ENCODE results near the gene ZNF521. TPM values are rescaled to one million over a fixed set of nuclear protein-coding genes. Genes with fewer than 3 reads are reported as not detected.
A peak's percentile ranks its signal among the peaks of the same experiment; 100 is the strongest.

ZNF521 gene
- total and polyA plus RNA-seq, 8 donors: 0.80 to 290 (median 11.1) TPM

DNA sequence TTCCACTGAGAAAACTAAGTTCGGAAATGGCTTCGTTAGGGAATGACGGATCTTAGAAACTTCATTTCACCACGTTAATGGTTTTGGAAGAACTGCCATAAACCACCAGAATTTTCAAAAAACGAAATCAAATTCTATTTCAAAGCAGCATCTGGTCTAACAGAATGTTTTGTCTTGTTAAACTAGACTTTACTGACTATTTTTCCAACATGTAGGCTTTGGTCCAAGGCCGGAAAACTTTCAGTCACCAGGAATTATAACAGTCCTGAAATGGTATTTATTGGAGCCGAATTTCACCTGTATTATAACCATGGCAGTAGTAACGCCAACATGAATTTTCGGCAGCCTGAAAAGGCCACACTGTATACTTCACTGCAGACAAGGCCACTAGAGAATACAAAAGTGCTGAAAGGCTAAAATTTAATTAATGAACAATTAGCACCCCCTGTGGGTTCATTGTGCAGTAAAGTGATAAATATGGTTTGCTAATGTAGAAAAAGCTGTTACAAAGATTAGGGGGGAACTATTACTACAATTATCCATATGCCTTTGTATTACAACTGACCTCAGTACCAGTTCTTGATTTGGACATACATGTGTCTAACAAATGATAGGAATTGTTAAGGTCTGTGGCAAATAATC lies 116.4 kb downstream of the ZNF521 start:
- H3K4me3 ChIP-seq: no peak overlapping the region
- H3K9me3 ChIP-seq: no peaks in the 10 kb centered on the region
- WGBS, 5 donors: 66 to 89% (median 74%) methylated on average over 9 of the region's 9 CpGs
- TF ChIP-seq POLR2AphosphoS5 (IDR thresholded peaks at IDR 0.05): no peak
- TF ChIP-seq EP300 (IDR thresholded peaks at IDR 0.05): no peak
- TF ChIP-seq POLR2A (IDR thresholded peaks at IDR 0.05): no peak
- TF ChIP-seq, protein P1, sequence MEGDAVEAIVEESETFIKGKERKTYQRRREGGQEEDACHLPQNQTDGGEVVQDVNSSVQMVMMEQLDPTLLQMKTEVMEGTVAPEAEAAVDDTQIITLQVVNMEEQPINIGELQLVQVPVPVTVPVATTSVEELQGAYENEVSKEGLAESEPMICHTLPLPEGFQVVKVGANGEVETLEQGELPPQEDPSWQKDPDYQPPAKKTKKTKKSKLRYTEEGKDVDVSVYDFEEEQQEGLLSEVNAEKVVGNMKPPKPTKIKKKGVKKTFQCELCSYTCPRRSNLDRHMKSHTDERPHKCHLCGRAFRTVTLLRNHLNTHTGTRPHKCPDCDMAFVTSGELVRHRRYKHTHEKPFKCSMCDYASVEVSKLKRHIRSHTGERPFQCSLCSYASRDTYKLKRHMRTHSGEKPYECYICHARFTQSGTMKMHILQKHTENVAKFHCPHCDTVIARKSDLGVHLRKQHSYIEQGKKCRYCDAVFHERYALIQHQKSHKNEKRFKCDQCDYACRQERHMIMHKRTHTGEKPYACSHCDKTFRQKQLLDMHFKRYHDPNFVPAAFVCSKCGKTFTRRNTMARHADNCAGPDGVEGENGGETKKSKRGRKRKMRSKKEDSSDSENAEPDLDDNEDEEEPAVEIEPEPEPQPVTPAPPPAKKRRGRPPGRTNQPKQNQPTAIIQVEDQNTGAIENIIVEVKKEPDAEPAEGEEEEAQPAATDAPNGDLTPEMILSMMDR (IDR thresholded peaks at IDR 0.05): no peak
- DNase-seq: no peak
- H3K27ac ChIP-seq: no peak overlapping the region
- H3K36me3 ChIP-seq: no peaks in the 10 kb centered on the region
- peaks cover 0 to 43% (median 14%) of the 10 kb centered on the region in 4 donors for H3K4me1 ChIP-seq
- intact Hi-C loops (cut with DNase I; ENCODE audit: low total_unique reads): no loop called here
- H3K27me3 ChIP-seq: no peaks in the 10 kb centered on the region

DNA sequence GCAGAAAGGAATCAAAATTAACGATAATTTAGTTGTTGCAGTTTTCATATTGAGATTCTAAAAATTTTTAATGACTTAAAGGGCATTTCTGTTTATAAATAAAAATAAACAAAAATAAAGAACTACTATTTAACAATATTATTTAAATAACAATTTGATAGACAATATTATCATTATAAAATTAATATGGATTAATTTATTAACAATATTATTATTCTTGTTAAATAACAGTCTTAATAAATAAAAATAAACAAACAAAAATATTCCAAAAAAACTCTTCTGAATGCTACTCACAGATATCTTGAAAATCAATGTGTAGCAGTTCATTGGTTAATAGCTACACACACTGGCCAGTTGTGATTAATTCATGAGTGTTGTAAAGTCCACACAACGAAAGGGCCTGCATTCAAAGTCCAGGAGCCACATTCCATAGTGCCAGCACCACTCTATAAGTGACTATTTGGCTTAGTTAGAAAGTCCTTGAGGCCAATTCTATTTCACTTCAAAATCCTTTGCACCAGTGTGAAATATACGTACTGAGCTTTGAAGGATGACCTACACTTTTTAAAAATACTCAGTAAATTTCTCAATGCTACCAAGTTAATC lies 117.1 kb downstream of the ZNF521 start:
- Histone ChIP-seq H3K27me3 (no peaks in the 10 kb centered on the region), H3K4me1 (peaks cover 0 to 50% (median 17%) of the 10 kb centered on the region in 4 donors), H3K9me3 (no peaks in the 10 kb centered on the region), H3K4me3 (no peak overlapping the region), H3K27ac (no peak overlapping the region), H3K36me3 (no peaks in the 10 kb centered on the region)
- intact Hi-C loops (cut with DNase I; ENCODE audit: low total_unique reads): no loop called here
- TF ChIP-seq, protein P1 (IDR thresholded peaks at IDR 0.05): no peak
- no peak for TF ChIP-seq EP300 (IDR thresholded peaks at IDR 0.05)
- no peak for TF ChIP-seq POLR2AphosphoS5 (IDR thresholded peaks at IDR 0.05)
- TF ChIP-seq POLR2A (IDR thresholded peaks at IDR 0.05): no peak
- DNase-seq: no peak
- 73 to 82% (median 77%) methylated on average over 3 of the region's 3 CpGs for WGBS, 5 donors

DNA sequence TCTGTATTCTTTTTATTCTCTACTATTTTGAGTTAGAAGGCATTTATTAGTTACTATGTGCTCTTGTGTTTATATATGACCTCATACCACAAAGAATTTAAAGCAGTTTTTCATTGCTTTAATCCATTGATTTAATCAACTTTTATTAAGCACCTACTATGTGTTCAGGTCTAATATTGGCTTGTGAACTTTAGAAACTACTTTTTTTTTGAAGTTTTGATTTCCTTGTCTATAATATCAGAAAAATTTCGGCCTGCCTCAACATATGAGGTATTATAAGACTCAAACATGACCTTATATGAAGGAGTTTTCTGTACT lies 117.7 kb downstream of the ZNF521 start:
- Histone ChIP-seq H3K27ac (peak overlapping the region in 3 of 5 donors; percentile 45 to 59 (median 47)), H3K27me3 (no peaks in the 10 kb centered on the region), H3K4me3 (no peak overlapping the region), H3K36me3 (no peaks in the 10 kb centered on the region), H3K4me1 (peaks cover 0 to 48% (median 18%) of the 10 kb centered on the region in 4 donors), H3K9me3 (no peaks in the 10 kb centered on the region)
- TF ChIP-seq POLR2A (IDR thresholded peaks at IDR 0.05) (no peak), EP300 (IDR thresholded peaks at IDR 0.05) (no peak), POLR2AphosphoS5 (IDR thresholded peaks at IDR 0.05) (no peak)
- TF ChIP-seq, protein P1 (IDR thresholded peaks at IDR 0.05): no peak
- WGBS, 5 donors: 63 to 89% (median 78%) methylated on average over 1 of the region's 1 CpG
- DNase-seq: no peak
- intact Hi-C loops (cut with DNase I; ENCODE audit: low total_unique reads): no loop called here

DNA sequence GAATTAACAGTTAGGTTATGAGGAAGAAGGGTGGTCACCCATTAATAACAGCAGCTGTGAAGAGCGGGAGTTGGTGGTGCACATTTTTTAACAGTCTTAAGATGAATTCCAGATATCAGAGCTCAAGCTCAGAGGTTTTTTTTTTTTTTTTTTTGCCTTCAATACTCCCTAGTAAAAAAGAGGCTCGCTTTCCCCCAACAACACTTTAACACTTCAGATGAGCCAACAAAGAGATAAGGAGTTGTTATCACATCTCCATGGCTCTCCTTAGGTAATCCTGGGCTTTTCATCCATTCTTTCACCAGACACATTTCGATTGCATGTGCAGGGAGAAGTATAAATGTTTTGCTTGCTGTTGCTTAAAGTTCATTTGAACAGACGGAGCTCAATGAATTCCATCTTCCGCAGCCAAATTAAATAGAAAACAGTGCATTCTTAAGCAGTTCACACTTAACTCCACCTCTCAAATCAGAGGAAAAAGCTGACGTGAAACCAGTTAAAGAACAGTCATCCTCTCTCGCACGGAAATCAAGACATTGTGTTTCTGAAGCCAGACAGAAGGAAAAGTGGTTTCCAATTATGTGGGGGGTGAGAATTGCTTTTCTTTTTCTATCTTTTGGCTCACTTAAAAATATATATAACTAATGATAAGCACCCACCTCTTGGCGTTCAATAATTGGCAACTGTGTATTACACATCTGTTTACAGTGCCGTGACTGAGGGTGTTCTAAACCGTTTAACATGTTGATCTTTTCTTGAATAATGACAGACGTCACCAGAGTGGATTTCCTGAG lies 118.2 kb downstream of the ZNF521 start:
- intact Hi-C loops (cut with DNase I; ENCODE audit: low total_unique reads): no loop called here
- peak overlapping the region in 3 of 5 donors; percentile 45 to 59 (median 47) for H3K27ac ChIP-seq
- no peak overlapping the region for H3K4me3 ChIP-seq
- H3K27me3 ChIP-seq: no peaks in the 10 kb centered on the region
- peaks cover 0 to 47% (median 20%) of the 10 kb centered on the region in 4 donors for H3K4me1 ChIP-seq
- H3K9me3 ChIP-seq: no peaks in the 10 kb centered on the region
- TF ChIP-seq POLR2AphosphoS5 (IDR thresholded peaks at IDR 0.05): peak in 1 of 3 donors; percentile 29
- TF ChIP-seq, protein P1 (IDR thresholded peaks at IDR 0.05): no peak
- WGBS, 5 donors: 19 to 30% (median 23%) methylated on average over 12 of the region's 12 CpGs
- H3K36me3 ChIP-seq: no peaks in the 10 kb centered on the region
- peak in 1 of 2 donors; percentile 38 for DNase-seq
